SK-N-SH (cell line): ENCODE data around the gene CDH12. TPM values are rescaled to one million over a fixed set of nuclear protein-coding genes. Genes with fewer than 3 reads are reported as not detected.

Experiments used
- CTCF ChIA-PET: fragments of 300-600, 350-600 bp; formaldehyde crosslinking; extraction: SDS; loops from one replicate; lab custom pipeline; 2021; lab: Yijun Ruan, JAX
- POLR2A ChIA-PET: fragments of 350-600 bp; sonication (Branson Sonifier 250); formaldehyde crosslinking; extraction: SDS; loops from one replicate; lab custom pipeline; 2020; ENCODE audit warnings: antibody characterized with exemption, inconsistent platforms; lab: Yijun Ruan, JAX
- DNase-seq: peaks from one replicate; pipeline ENCODE4 v3.0.0; 2012
- H2AFZ ChIP-seq: fragments of 200-600 bp; sonication (generic); 2 replicates; pipeline ENCODE4 v1.8.1; 2016; ENCODE audit warnings: antibody characterized with exemption, mild to moderate bottlenecking, low read depth
- H3F3A ChIP-seq: fragments of 200-600 bp; sonication (generic); replicated peaks from 2 replicates; pipeline ENCODE3; 2016; ENCODE audit warnings: antibody characterized with exemption, mild to moderate bottlenecking; ENCODE audit not compliant: insufficient read depth
- H3K27ac ChIP-seq, 2 experiments: fragments of 200-500 bp in 1 of 2; fragments of 200-600 bp in 1 of 2; sonication (Bioruptor generic) in 1 of 2; sonication (generic), shearing (Covaris generic) in 1 of 2; 2 replicates each; pipeline versions ENCODE4 v1.5.1 to v1.6.1; 2014 to 2016; ENCODE audit warnings: low read depth in 2 of 2, inconsistent platforms in 1 of 2, low read length in 1 of 2, mild to moderate bottlenecking in 1 of 2, mixed read lengths in 1 of 2
- H3K27me3 ChIP-seq: fragments of 200-600 bp; sonication (generic), shearing (Covaris generic); 2 replicates; pipeline ENCODE4 v1.6.1; 2016; ENCODE audit warnings: mixed run types; ENCODE audit not compliant: insufficient read depth
- H3K36me3 ChIP-seq, 2 experiments: fragments of 200-500 bp in 1 of 2; fragments of 200-600 bp in 1 of 2; sonication (Bioruptor generic) in 1 of 2; sonication (generic) in 1 of 2; replicated peaks in 1 of 2; 2 replicates each; pipeline versions ENCODE3 to v1.5.1; 2014 to 2016; ENCODE audit warnings: low read length in 1 of 2, mild to moderate bottlenecking in 1 of 2; ENCODE audit not compliant: insufficient read depth in 2 of 2, control insufficient read depth in 1 of 2
- H3K4me1 ChIP-seq, 2 experiments: fragments of 200-500 bp in 1 of 2; fragments of 200-600 bp in 1 of 2; sonication (Bioruptor generic) in 1 of 2; sonication (generic), shearing (Covaris generic) in 1 of 2; 2 replicates each; pipeline versions ENCODE4 v1.5.1 to v1.6.1; 2014 to 2016; ENCODE audit warnings: low read depth in 1 of 2, low read length in 1 of 2, mixed run types in 1 of 2; ENCODE audit not compliant: insufficient read depth in 2 of 2, control insufficient read depth in 1 of 2
- H3K4me2 ChIP-seq: fragments of 200-600 bp; sonication (generic), shearing (Covaris generic); 2 replicates; pipeline ENCODE4 v1.6.1; 2017; ENCODE audit warnings: mixed run types
- H3K4me3 ChIP-seq, 2 experiments: fragments of 200-500 bp in 1 of 2; fragments of 200-600 bp in 1 of 2; sonication (Bioruptor generic) in 1 of 2; sonication (generic), shearing (Covaris generic) in 1 of 2; 2 replicates each; pipeline versions ENCODE4 v1.5.1 to v1.8.1; 2014 to 2016; ENCODE audit warnings: low read depth in 2 of 2, inconsistent platforms in 1 of 2, low read length in 1 of 2, mild to moderate bottlenecking in 1 of 2, mixed read lengths in 1 of 2, moderate library complexity in 1 of 2
- H3K79me2 ChIP-seq: fragments of 200-600 bp; sonication (generic); 2 replicates; pipeline ENCODE4 v1.8.1; 2017; ENCODE audit warnings: mild to moderate bottlenecking; ENCODE audit not compliant: insufficient read depth
- H3K9ac ChIP-seq: fragments of 200-600 bp; sonication (generic); 2 replicates; pipeline ENCODE4 v1.6.1; 2017; ENCODE audit warnings: mixed run types
- H3K9me2 ChIP-seq: fragments of 200-600 bp; sonication (generic); 2 replicates; pipeline ENCODE4 v1.6.1; 2017; ENCODE audit warnings: mixed run types
- H3K9me3 ChIP-seq: fragments of 200-600 bp; sonication (generic); 2 replicates; pipeline ENCODE4 v1.6.1; 2017; ENCODE audit warnings: mixed run types, mild to moderate bottlenecking, moderate library complexity
- H4K20me1 ChIP-seq: fragments of 200-600 bp; sonication (generic); 2 replicates; pipeline ENCODE4 v1.6.1; 2017; ENCODE audit warnings: mild to moderate bottlenecking, mixed run types; ENCODE audit not compliant: insufficient read depth
- CTCF ChIP-seq: fragments of 200-600 bp; sonication (generic); IDR thresholded peaks from 2 replicates; pipeline ENCODE4 v1.6.1; 2017; ENCODE audit warnings: antibody characterized with exemption, mild to moderate bottlenecking, moderate library complexity
- FOSL2 ChIP-seq: IDR thresholded peaks from 2 replicates; pipeline ENCODE4 v1.4.0; 2012; ENCODE audit warnings: low read depth, mild to moderate bottlenecking, moderate library complexity, borderline replicate concordance
- FOXJ3 ChIP-seq: sonication (generic); formaldehyde crosslinking; IDR thresholded peaks from 2 replicates; pipeline ENCODE4 v1.5.1; 2020; ENCODE audit warnings: mild to moderate bottlenecking, missing genetic modification reagents
- GATA2 ChIP-seq: sonication (generic); formaldehyde crosslinking; IDR thresholded peaks from 2 replicates; pipeline ENCODE4 v1.5.0; 2020; ENCODE audit warnings: mild to moderate bottlenecking, missing genetic modification reagents
- MAX ChIP-seq: IDR thresholded peaks from 2 replicates; pipeline ENCODE4 v1.4.0; 2012; ENCODE audit warnings: low read depth
- MEF2A ChIP-seq: IDR thresholded peaks from 2 replicates; pipeline ENCODE4 v1.4.0; 2012; ENCODE audit warnings: low read depth, borderline replicate concordance
- MXI1 ChIP-seq: IDR thresholded peaks from 2 replicates; pipeline ENCODE4 v1.6.1; 2012; ENCODE audit warnings: mild to moderate bottlenecking, low read depth, low read length, improper control_type of control experiment
- NFIC ChIP-seq: IDR thresholded peaks from 2 replicates; pipeline ENCODE4 v1.4.0; 2012; ENCODE audit warnings: borderline replicate concordance
- RAD21 ChIP-seq: IDR thresholded peaks from 2 replicates; pipeline ENCODE4 v1.6.1; 2012; ENCODE audit warnings: mild to moderate bottlenecking, low read length
- REST ChIP-seq: IDR thresholded peaks from 2 replicates; pipeline ENCODE4 v1.6.1; 2012; ENCODE audit warnings: mild to moderate bottlenecking, low read depth, low read length, moderate library complexity
- RXRA ChIP-seq: IDR thresholded peaks from 2 replicates; pipeline ENCODE4 v1.4.0; 2012; ENCODE audit warnings: low read depth, mild to moderate bottlenecking, borderline replicate concordance
- SIN3A ChIP-seq: IDR thresholded peaks from 2 replicates; pipeline ENCODE4 v1.6.1; 2012; ENCODE audit warnings: low read depth, mild to moderate bottlenecking, low read length, moderate library complexity, borderline replicate concordance
- SMC3 ChIP-seq: IDR thresholded peaks from 2 replicates; pipeline ENCODE4 v1.6.1; 2012; ENCODE audit warnings: low read depth, low read length, improper control_type of control experiment
- TAF1 ChIP-seq: IDR thresholded peaks from 2 replicates; pipeline ENCODE4 v1.6.1; 2012; ENCODE audit warnings: low read depth, mild to moderate bottlenecking, low read length, moderate library complexity, borderline replicate concordance
- TCF12 ChIP-seq: IDR thresholded peaks from 2 replicates; pipeline ENCODE4 v1.4.0; 2012
- TEAD4 ChIP-seq: IDR thresholded peaks from 2 replicates; pipeline ENCODE4 v1.4.0; 2012; ENCODE audit warnings: mild to moderate bottlenecking, borderline replicate concordance; ENCODE audit not compliant: insufficient read depth
- USF1 ChIP-seq: IDR thresholded peaks from 2 replicates; pipeline ENCODE4 v1.4.0; 2012; ENCODE audit warnings: low read depth, borderline replicate concordance
- YY1 ChIP-seq: IDR thresholded peaks from 2 replicates; pipeline ENCODE4 v1.4.0; 2012; ENCODE audit warnings: low read depth, mild to moderate bottlenecking
- ZBTB33 ChIP-seq: IDR thresholded peaks from 2 replicates; pipeline ENCODE4 v1.4.0; 2012; ENCODE audit warnings: low read depth, borderline replicate concordance
- WGBS: methylation state at CpG from one replicate; pipeline ENCODE4 v1.1.6; 2017; ENCODE audit warnings: low lambda C conversion rate; 5-methylcytosine and 5-hydroxymethylcytosine counted together
- polyA plus RNA-seq, 3 experiments: library from polyadenylated mRNA; depleted of rRNA; stranded (reverse); fragments of >200 nt; gene quantifications; 2 replicates each; pipeline ENCODE4 v1.2.3, GENCODE V29; 2012

CDH12 gene
- polyA plus RNA-seq, 1 of the 3 experiments (the other 2 are of a cell fraction), result not detected

- Histone ChIP-seq H3K9me2 (no peaks in the 10 kb centered on the region), H3F3A (no peaks in the 10 kb centered on the region), H2AFZ (no peak overlapping the region), H3K4me3 (no peak overlapping the region; a peak in 1 of 4 replicates), H3K4me1 (no peaks in the 10 kb centered on the region), H3K27me3 (no peaks in the 10 kb centered on the region), H3K36me3 (no peaks in the 10 kb centered on the region), H3K27ac (no peak overlapping the region), H3K9me3 (no peaks in the 10 kb centered on the region)
- CTCF ChIA-PET, result interaction anchor here (0.6 to 1.9 kb wide), 9 partner anchors 9 to 1699 kb away, joined by 3 to 10 read pairs (median 4); no protein-coding TSS in a partner anchor
- TF ChIP-seq USF1, result no peak
- no peak for TF ChIP-seq MEF2A
- TF ChIP-seq MXI1, result no peak
- no peak for TF ChIP-seq TAF1
- TF ChIP-seq GATA2 (CRISPR knock-in tag), result no peak
- TF ChIP-seq RXRA, result no peak
- no peak for TF ChIP-seq SIN3A
- TF ChIP-seq NFIC, result no peak
- no peak for TF ChIP-seq TCF12
- TF ChIP-seq SMC3, result peak; percentile 30
- TF ChIP-seq FOSL2, result no peak
- no peak for TF ChIP-seq YY1
- peak; percentile 80 for TF ChIP-seq CTCF
- TF ChIP-seq ZBTB33, result no peak
- TF ChIP-seq MAX, result peak; percentile 60; the same call in 1 of the 2 replicates
- no peak for TF ChIP-seq REST
- TF ChIP-seq RAD21, result peak; percentile 69
- no peak for TF ChIP-seq FOXJ3 (CRISPR knock-in tag)
- no peak for TF ChIP-seq TEAD4
- TF ChIP-seq, all 33 proteins: peak for 4
- peak; percentile 30 for DNase-seq
- Histone ChIP-seq H3K9ac (no peak overlapping the region), H4K20me1 (no peaks in the 10 kb centered on the region), H3K4me2 (no peak overlapping the region), H3K79me2 (no peaks in the 10 kb centered on the region)
- 9% methylated on average over 8 of the region's 8 CpGs for WGBS
- POLR2A ChIA-PET, result no interaction called here
These were observed 933.6 kb downstream of the CDH12 start for GRCh38 chr5:21919414-21920022.
